CD14-positive monocyte (primary cell): Measurements from ENCODE around the gene TMA7B. TPM values are rescaled to one million over a fixed set of nuclear protein-coding genes. Genes with fewer than 3 reads are reported as not detected.

Experiments
- DNase-seq, 3 donors: peaks; one replicate each; pipeline ENCODE4 v3.0.0-alpha.2; 2011 to 2022
- H2AFZ ChIP-seq: 2 replicates; pipeline ENCODE4 v1.6.0; 2012; ENCODE audit warnings: mild to moderate bottlenecking, low read depth, low read length, inconsistent platforms; ENCODE audit not compliant: insufficient read depth, poor library complexity, severe bottlenecking
- H3K27ac ChIP-seq, 2 donors: 1 replicate in 1 of 2; 2 replicates in 1 of 2; pipeline ENCODE4 v1.5.1; 2012 to 2013; ENCODE audit warnings: low read length in 2 of 2, control low read depth in 1 of 2, inconsistent platforms in 1 of 2, low read depth in 1 of 2, mild to moderate bottlenecking in 1 of 2
- H3K27me3 ChIP-seq, 2 donors: one replicate each; pipeline versions ENCODE4 v1.6.0 to v1.6.1; 2011 to 2013; ENCODE audit warnings: low read length in 2 of 2; ENCODE audit not compliant: control insufficient read depth in 2 of 2, insufficient read depth in 2 of 2
- H3K36me3 ChIP-seq, 2 donors: replicated peaks in 1 of 2; 1 replicate in 1 of 2; 2 replicates in 1 of 2; pipeline versions ENCODE4 v1.5.1 to v1.6.1; 2012 to 2013; ENCODE audit warnings: low read length in 2 of 2, control low read depth in 1 of 2, inconsistent platforms in 1 of 2, mild to moderate bottlenecking in 1 of 2; ENCODE audit not compliant: insufficient read depth in 2 of 2, control insufficient read depth in 1 of 2
- H3K4me1 ChIP-seq, 2 donors: 1 replicate in 1 of 2; 2 replicates in 1 of 2; pipeline versions ENCODE4 v1.5.1 to v1.6.1; 2012 to 2013; ENCODE audit warnings: low read length in 2 of 2, control low read depth in 1 of 2, inconsistent platforms in 1 of 2, mild to moderate bottlenecking in 1 of 2, moderate library complexity in 1 of 2; ENCODE audit not compliant: insufficient read depth in 2 of 2, control insufficient read depth in 1 of 2
- H3K4me2 ChIP-seq: replicated peaks from 2 replicates; pipeline ENCODE3; 2012; ENCODE audit warnings: low read length, moderate library complexity, mild to moderate bottlenecking; ENCODE audit not compliant: poor library complexity, severe bottlenecking; ENCODE audit errors: extremely low read depth
- H3K4me3 ChIP-seq, 3 experiments: fragments of 200-600 bp in 1 of 3; sonication (generic) in 1 of 3; replicated peaks in 1 of 3; 1 replicate in 2 of 3; 2 replicates in 1 of 3; pipeline ENCODE4 v1.5.1; 2011 to 2013; ENCODE audit warnings: low read length in 3 of 3, mild to moderate bottlenecking in 3 of 3, control low read depth in 2 of 3, low read depth in 2 of 3, inconsistent platforms in 1 of 3, moderate library complexity in 1 of 3
- H3K79me2 ChIP-seq: 2 replicates; pipeline ENCODE4 v1.6.0; 2012; ENCODE audit warnings: mild to moderate bottlenecking, control low read depth, inconsistent platforms, low read length, moderate library complexity; ENCODE audit not compliant: insufficient read depth
- H3K9ac ChIP-seq: 2 replicates; pipeline ENCODE4 v1.6.0; 2017; ENCODE audit warnings: low read length, mild to moderate bottlenecking; ENCODE audit not compliant: insufficient read depth, poor library complexity, severe bottlenecking
- H3K9me3 ChIP-seq, 2 donors: replicated peaks in 1 of 2; 1 replicate in 1 of 2; 2 replicates in 1 of 2; pipeline versions ENCODE4 v1.5.1 to v1.6.1; 2012 to 2013; ENCODE audit warnings: low read length in 2 of 2, control low read depth in 1 of 2; ENCODE audit not compliant: control insufficient read depth in 1 of 2, insufficient read depth in 1 of 2
- H4K20me1 ChIP-seq: 2 replicates; pipeline ENCODE4 v1.6.0; 2012; ENCODE audit warnings: mild to moderate bottlenecking, low read length, control low read depth, moderate library complexity; ENCODE audit not compliant: insufficient read depth
- H3K27ac Mint-ChIP-seq, 7 donors: one replicate each; pipeline ENCODE4 v1.8.0; 2020; ENCODE audit warnings: mild to moderate bottlenecking in 7 of 7, mixed read lengths in 7 of 7, moderate library complexity in 6 of 7, inconsistent platforms in 2 of 7
- H3K27me3 Mint-ChIP-seq, 3 donors: one replicate each; pipeline ENCODE4 v1.8.0; 2021 to 2022; ENCODE audit warnings: low read depth in 3 of 3, mild to moderate bottlenecking in 3 of 3, mixed read lengths in 3 of 3, moderate library complexity in 3 of 3, inconsistent platforms in 1 of 3
- H3K36me3 Mint-ChIP-seq, 2 donors: one replicate each; pipeline ENCODE4 v1.8.0; 2020; ENCODE audit warnings: mixed read lengths in 2 of 2, inconsistent platforms in 1 of 2, mild to moderate bottlenecking in 1 of 2
- H3K4me1 Mint-ChIP-seq: one replicate; pipeline ENCODE4 v1.8.0; 2020; ENCODE audit warnings: mild to moderate bottlenecking, mixed read lengths
- H3K4me3 Mint-ChIP-seq, 2 donors: one replicate each; pipeline ENCODE4 v1.8.0; 2020; ENCODE audit warnings: mild to moderate bottlenecking in 2 of 2, mixed read lengths in 2 of 2, moderate library complexity in 1 of 2
- H3K9me3 Mint-ChIP-seq, 7 donors: one replicate each; pipeline ENCODE4 v1.8.0; 2020 to 2022; ENCODE audit warnings: mixed read lengths in 7 of 7, mild to moderate bottlenecking in 6 of 7, moderate library complexity in 6 of 7, inconsistent platforms in 2 of 7
- WGBS: methylation state at CpG from one replicate; pipeline ENCODE4 v1.1.5; 2013; ENCODE audit warnings: missing lambda C conversion rate; ENCODE audit not compliant: insufficient coverage; 5-methylcytosine and 5-hydroxymethylcytosine counted together
- intact Hi-C, 2 donors: fragments of 100-400 bp; cut with micrococcal nuclease; formaldehyde crosslinking; loops; one replicate each; pipeline versions ENCODE4 v1.15.0 to v1.15.1; 2023
- polyA plus RNA-seq, 3 donors: library from polyadenylated mRNA; depleted of rRNA in 1 of 3; unstranded in 2 of 3; stranded (reverse) in 1 of 3; fragments of 300-500 nt in 2 of 3; fragments of >200 nt in 1 of 3; fragmentation: Illumina TruSeq in 2 of 3; gene quantifications; 1 replicate in 2 of 3; 2 replicates in 1 of 3; pipeline ENCODE4 v1.2.3, GENCODE V29; 2012 to 2021
- TF ChIP-seq, protein P1 (sequence below): fragments of 200-600 bp; IDR thresholded peaks from one replicate; pipeline ENCODE4 v1.8.0; 2022; ENCODE audit warnings: antibody characterized with exemption, mild to moderate bottlenecking

TMA7B gene
- polyA plus RNA-seq, 3 donors, result 0.13 TPM; not detected in 2

DNA sequence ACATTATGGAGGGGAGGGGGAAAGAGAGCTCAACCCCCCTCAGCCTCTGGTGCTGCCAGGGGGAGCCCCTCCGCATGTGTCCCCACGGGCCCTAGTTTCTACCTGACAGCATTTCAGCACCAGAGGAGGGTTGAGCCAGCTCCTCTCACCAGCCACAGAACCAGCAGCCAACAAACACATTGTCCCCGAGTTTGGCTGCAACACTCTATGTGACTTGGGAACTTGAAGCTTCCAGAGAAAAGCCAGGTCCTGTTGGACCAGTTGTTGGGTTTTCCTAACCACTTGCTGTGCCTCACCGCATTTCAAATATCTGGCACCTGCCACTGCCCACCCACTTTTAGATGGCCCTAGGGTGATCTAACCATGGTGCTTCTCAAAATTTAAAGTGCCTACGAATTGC lies 13.5 kb downstream of the TMA7B start:
- H3K27ac ChIP-seq, result no peak overlapping the region
- H3K4me3 ChIP-seq, result no peak overlapping the region
- no peak for DNase-seq
- Mint-ChIP-seq H3K4me3 (peak overlapping the region in 1 of 2 donors; percentile 8), H3K27me3 (peaks cover 49 to 73% (median 73%) of the 10 kb centered on the region in 3 donors), H3K4me1 (no peaks in the 10 kb centered on the region), H3K27ac (peak overlapping the region in 1 of 7 donors; percentile 15), H3K36me3 (peaks cover 0 to 2% of the 10 kb centered on the region in 2 donors), H3K9me3 (peaks cover 0 to 5% (median 0%) of the 10 kb centered on the region in 7 donors)
- H3K36me3 ChIP-seq, result no peaks in the 10 kb centered on the region
- no peak overlapping the region for H3K9ac ChIP-seq
- peaks cover 22 to 43% of the 10 kb centered on the region in 2 donors for H3K27me3 ChIP-seq
- H3K4me1 ChIP-seq, result no peaks in the 10 kb centered on the region
- no peak overlapping the region for H3K4me2 ChIP-seq
- H3K79me2 ChIP-seq, result no peaks in the 10 kb centered on the region
- intact Hi-C loops, result no loop called here
- H3K9me3 ChIP-seq, result no peaks in the 10 kb centered on the region
- H4K20me1 ChIP-seq, result no peaks in the 10 kb centered on the region
- no peak overlapping the region for H2AFZ ChIP-seq
- TF ChIP-seq, protein P1, sequence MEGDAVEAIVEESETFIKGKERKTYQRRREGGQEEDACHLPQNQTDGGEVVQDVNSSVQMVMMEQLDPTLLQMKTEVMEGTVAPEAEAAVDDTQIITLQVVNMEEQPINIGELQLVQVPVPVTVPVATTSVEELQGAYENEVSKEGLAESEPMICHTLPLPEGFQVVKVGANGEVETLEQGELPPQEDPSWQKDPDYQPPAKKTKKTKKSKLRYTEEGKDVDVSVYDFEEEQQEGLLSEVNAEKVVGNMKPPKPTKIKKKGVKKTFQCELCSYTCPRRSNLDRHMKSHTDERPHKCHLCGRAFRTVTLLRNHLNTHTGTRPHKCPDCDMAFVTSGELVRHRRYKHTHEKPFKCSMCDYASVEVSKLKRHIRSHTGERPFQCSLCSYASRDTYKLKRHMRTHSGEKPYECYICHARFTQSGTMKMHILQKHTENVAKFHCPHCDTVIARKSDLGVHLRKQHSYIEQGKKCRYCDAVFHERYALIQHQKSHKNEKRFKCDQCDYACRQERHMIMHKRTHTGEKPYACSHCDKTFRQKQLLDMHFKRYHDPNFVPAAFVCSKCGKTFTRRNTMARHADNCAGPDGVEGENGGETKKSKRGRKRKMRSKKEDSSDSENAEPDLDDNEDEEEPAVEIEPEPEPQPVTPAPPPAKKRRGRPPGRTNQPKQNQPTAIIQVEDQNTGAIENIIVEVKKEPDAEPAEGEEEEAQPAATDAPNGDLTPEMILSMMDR, result no peak
- 65% methylated on average over 5 of the region's 5 CpGs for WGBS

DNA sequence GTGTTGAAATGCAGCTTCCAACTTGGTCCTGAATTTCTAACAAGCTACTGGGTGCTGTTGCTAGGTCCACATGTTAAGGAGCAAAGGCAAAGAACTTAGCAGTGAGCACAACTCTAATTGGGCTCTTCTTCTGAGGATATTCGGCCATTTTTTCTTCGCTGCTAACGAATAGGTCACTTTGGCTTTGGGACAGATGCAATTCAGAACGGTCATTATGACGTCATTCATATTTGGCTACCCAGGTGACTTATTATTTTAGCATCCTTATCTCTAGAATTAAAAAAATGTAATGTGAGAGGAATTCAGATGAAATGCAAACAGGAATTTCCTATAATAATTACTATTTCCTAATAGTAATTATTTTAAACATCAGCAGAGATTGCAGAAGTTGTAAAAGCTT lies 13.9 kb downstream of the TMA7B start:
- peaks cover 0 to 5% (median 0%) of the 10 kb centered on the region in 7 donors for H3K9me3 Mint-ChIP-seq
- H3K4me2 ChIP-seq, result no peak overlapping the region
- no peak overlapping the region for H3K27ac Mint-ChIP-seq
- no peaks in the 10 kb centered on the region for H3K79me2 ChIP-seq
- intact Hi-C loops, result no loop called here
- TF ChIP-seq, protein P1, result no peak
- no peak overlapping the region for H3K4me3 ChIP-seq
- no peaks in the 10 kb centered on the region for H3K4me1 Mint-ChIP-seq
- H3K27me3 Mint-ChIP-seq, result peaks cover 53 to 74% (median 69%) of the 10 kb centered on the region in 3 donors
- no peak for DNase-seq
- H3K36me3 ChIP-seq, result no peaks in the 10 kb centered on the region
- H3K4me1 ChIP-seq, result no peaks in the 10 kb centered on the region
- H3K36me3 Mint-ChIP-seq, result peaks cover 0 to 2% of the 10 kb centered on the region in 2 donors
- peaks cover 22 to 44% of the 10 kb centered on the region in 2 donors for H3K27me3 ChIP-seq
- no peak overlapping the region for H3K27ac ChIP-seq
- no peak overlapping the region for H2AFZ ChIP-seq
- no peaks in the 10 kb centered on the region for H4K20me1 ChIP-seq
- no peaks in the 10 kb centered on the region for H3K9me3 ChIP-seq
- H3K4me3 Mint-ChIP-seq, result no peak overlapping the region
- 100% methylated on average over 2 of the region's 5 CpGs for WGBS
- no peak overlapping the region for H3K9ac ChIP-seq
